NCI-H1048 (cell line): ENCODE results near the gene SIAH3.
"Not testable (repeated sequence)": the region's sequence is repeated elsewhere in the genome, so short reads cannot be mapped to it uniquely, and the experiment has no call there.

Experiments used
- DNase-seq: peaks from one replicate; lab custom pipeline; 2025; lab: John Stamatoyannopoulos, UW

SIAH3 gene

GRCh38 chr13:45851171-45851921, at the start of gene SIAH3:
Gene SIAH3 (minus strand): TSS chr13:45851753. CDS start chr13:45851629, 124 bp downstream.
- no peak for DNase-seq

GRCh38 chr13:45899406-45899805, 47.9 kb upstream of the SIAH3 start:
- DNase-seq = no peak

- no peak for DNase-seq
These were observed 46.0 kb upstream of the SIAH3 start for GRCh38 chr13:45897562-45897961.

GRCh38 chr13:45896285-45896684, 44.7 kb upstream of the SIAH3 start:
- no peak for DNase-seq

- DNase-seq = no peak
These were observed 44.3 kb upstream of the SIAH3 start for GRCh38 chr13:45895881-45896280.

- DNase-seq = no peak
These were observed 41.0 kb upstream of the SIAH3 start for GRCh38 chr13:45892513-45892912.

- DNase-seq = no peak
These were observed 38.2 kb upstream of the SIAH3 start for GRCh38 chr13:45889590-45890243.

- DNase-seq = no peak
These were observed 34.9 kb upstream of the SIAH3 start for GRCh38 chr13:45886466-45886865.

- no peak for DNase-seq
These were observed 33.6 kb upstream of the SIAH3 start for GRCh38 chr13:45885194-45885593.

GRCh38 chr13:45882626-45883025, 31.1 kb upstream of the SIAH3 start:
- DNase-seq = no peak

GRCh38 chr13:45881353-45881752, 29.8 kb upstream of the SIAH3 start:
- no peak for DNase-seq

- no peak for DNase-seq
These were observed 28.7 kb upstream of the SIAH3 start for GRCh38 chr13:45880242-45880641.

- DNase-seq = no peak
These were observed 28.1 kb upstream of the SIAH3 start for GRCh38 chr13:45879666-45880065.

- DNase-seq = no peak
These were observed 27.4 kb upstream of the SIAH3 start for GRCh38 chr13:45878966-45879365.

GRCh38 chr13:45876781-45877180, 25.2 kb upstream of the SIAH3 start:
- no peak for DNase-seq

- DNase-seq = no peak
These were observed 24.4 kb upstream of the SIAH3 start for GRCh38 chr13:45875951-45876350.

GRCh38 chr13:45873491-45874325, 22.2 kb upstream of the SIAH3 start:
- DNase-seq = no peak

GRCh38 chr13:45872566-45872965, 21.0 kb upstream of the SIAH3 start:
- DNase-seq = no peak

- not testable (repeated sequence) for DNase-seq
These were observed 19.6 kb upstream of the SIAH3 start for GRCh38 chr13:45871201-45871600.

GRCh38 chr13:45870232-45870631, 18.7 kb upstream of the SIAH3 start:
- DNase-seq = no peak

GRCh38 chr13:45865414-45865813, 13.9 kb upstream of the SIAH3 start:
- no peak for DNase-seq

GRCh38 chr13:45863709-45864590, 12.4 kb upstream of the SIAH3 start:
- no peak for DNase-seq
